ENCODE data around the gene ACY1. TPM values are rescaled to one million over a fixed set of nuclear protein-coding genes. Genes with fewer than 3 reads are reported as not detected.
A peak's percentile ranks its signal among the peaks of the same experiment; 100 is the strongest.

Gene ACY1
- total RNA-seq, 1 donor from 2014 or later = 13.2 TPM

GRCh38 chr3:52001443-52001974 is 18.2 kb downstream of the ACY1 start:
- Mint-ChIP-seq H3K27me3 (ENCODE audit: unreplicated experiment) (peaks cover 9% of the 10 kb centered on the region), H3K27ac (ENCODE audit: unreplicated experiment) (no peak overlapping the region), H3K36me3 (ENCODE audit: unreplicated experiment) (no peaks in the 10 kb centered on the region), H3K4me1 (ENCODE audit: low read depth, unreplicated experiment) (peaks cover 6% of the 10 kb centered on the region), H3K9me3 (ENCODE audit: unreplicated experiment) (peaks cover 6% of the 10 kb centered on the region), H3K4me3 (ENCODE audit: unreplicated experiment) (no peak overlapping the region)
- TF ChIP-seq, protein P1, sequence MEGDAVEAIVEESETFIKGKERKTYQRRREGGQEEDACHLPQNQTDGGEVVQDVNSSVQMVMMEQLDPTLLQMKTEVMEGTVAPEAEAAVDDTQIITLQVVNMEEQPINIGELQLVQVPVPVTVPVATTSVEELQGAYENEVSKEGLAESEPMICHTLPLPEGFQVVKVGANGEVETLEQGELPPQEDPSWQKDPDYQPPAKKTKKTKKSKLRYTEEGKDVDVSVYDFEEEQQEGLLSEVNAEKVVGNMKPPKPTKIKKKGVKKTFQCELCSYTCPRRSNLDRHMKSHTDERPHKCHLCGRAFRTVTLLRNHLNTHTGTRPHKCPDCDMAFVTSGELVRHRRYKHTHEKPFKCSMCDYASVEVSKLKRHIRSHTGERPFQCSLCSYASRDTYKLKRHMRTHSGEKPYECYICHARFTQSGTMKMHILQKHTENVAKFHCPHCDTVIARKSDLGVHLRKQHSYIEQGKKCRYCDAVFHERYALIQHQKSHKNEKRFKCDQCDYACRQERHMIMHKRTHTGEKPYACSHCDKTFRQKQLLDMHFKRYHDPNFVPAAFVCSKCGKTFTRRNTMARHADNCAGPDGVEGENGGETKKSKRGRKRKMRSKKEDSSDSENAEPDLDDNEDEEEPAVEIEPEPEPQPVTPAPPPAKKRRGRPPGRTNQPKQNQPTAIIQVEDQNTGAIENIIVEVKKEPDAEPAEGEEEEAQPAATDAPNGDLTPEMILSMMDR (IDR thresholded peaks at IDR 0.05; ENCODE audit: partially characterized antibody, unreplicated experiment) = peak; percentile 92
- DNase-seq = peak; percentile 86

DNA sequence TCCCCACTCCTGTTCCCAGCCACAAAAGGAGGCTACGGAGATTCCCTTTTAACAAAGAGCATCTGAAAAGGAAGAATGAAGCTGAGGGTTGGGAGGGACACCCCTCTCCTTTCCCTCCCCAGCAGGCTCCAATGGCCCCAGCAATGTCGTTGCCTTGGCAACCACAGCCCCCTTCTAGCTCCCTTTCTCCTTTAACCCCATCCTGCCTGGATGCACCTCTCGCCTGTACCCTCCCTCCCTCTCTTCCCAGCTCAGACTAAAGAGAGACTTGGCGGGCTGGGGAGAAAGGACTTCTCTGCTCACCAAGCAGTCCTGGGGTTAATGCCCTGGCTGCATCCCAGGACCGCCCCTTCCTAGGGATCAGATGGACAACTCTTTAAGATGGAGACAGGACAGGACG is 19.4 kb downstream of the ACY1 start:
- H3K9me3 Mint-ChIP-seq (ENCODE audit: unreplicated experiment) = peaks cover 5% of the 10 kb centered on the region
- no peak for DNase-seq
- peaks cover 10% of the 10 kb centered on the region for H3K4me1 Mint-ChIP-seq (ENCODE audit: low read depth, unreplicated experiment)
- no peak overlapping the region for H3K27ac Mint-ChIP-seq (ENCODE audit: unreplicated experiment)
- TF ChIP-seq, protein P1 (IDR thresholded peaks at IDR 0.05; ENCODE audit: partially characterized antibody, unreplicated experiment) = no peak
- H3K36me3 Mint-ChIP-seq (ENCODE audit: unreplicated experiment) = no peaks in the 10 kb centered on the region
- H3K27me3 Mint-ChIP-seq (ENCODE audit: unreplicated experiment) = peaks cover 3% of the 10 kb centered on the region
- H3K4me3 Mint-ChIP-seq (ENCODE audit: unreplicated experiment) = no peak overlapping the region

DNA sequence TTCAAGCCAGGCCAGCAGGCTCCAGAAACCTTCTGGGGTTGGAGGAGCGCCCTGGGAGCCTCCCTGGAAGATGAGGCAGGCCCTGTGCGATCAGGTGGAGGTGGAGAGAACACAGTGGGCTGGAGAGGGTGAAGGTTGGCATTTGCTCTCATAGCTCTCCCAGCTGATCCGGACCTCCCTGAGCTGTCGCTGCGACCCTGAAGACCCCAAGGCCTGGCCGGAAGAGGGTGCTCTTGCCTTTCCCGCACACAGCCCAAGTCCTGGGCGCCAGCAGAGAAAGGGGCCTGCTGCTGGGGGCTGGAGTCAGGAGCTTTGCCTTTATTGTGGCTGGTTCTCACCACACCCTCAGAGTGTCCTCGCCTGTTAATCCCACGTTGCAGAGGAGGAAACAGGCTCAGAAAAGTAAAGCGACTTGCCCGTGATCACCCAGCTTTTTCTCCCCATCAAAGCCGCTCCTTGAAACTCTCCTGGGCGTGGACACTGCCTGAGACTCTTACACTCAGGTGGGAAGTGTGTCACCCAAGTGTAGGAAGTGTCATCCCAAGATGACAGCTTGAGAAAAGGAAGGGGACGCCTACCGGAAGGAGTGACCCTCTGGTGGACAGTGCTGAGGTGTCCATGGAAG is 20.9 kb downstream of the ACY1 start:
- TF ChIP-seq, protein P1 (IDR thresholded peaks at IDR 0.05; ENCODE audit: partially characterized antibody, unreplicated experiment) = peak; percentile 27
- Mint-ChIP-seq H3K36me3 (ENCODE audit: unreplicated experiment) (no peaks in the 10 kb centered on the region), H3K4me3 (ENCODE audit: unreplicated experiment) (no peak overlapping the region), H3K4me1 (ENCODE audit: low read depth, unreplicated experiment) (peaks cover 10% of the 10 kb centered on the region), H3K27ac (ENCODE audit: unreplicated experiment) (no peak overlapping the region), H3K27me3 (ENCODE audit: unreplicated experiment) (peaks cover 3% of the 10 kb centered on the region), H3K9me3 (ENCODE audit: unreplicated experiment) (peaks cover 5% of the 10 kb centered on the region)
- DNase-seq = peak; percentile 81

GRCh38 chr3:52004906-52005395 is 21.6 kb downstream of the ACY1 start:
- Mint-ChIP-seq H3K27me3 (ENCODE audit: unreplicated experiment) (peaks cover 3% of the 10 kb centered on the region), H3K4me1 (ENCODE audit: low read depth, unreplicated experiment) (peaks cover 10% of the 10 kb centered on the region), H3K36me3 (ENCODE audit: unreplicated experiment) (no peaks in the 10 kb centered on the region), H3K9me3 (ENCODE audit: unreplicated experiment) (peaks cover 5% of the 10 kb centered on the region), H3K27ac (ENCODE audit: unreplicated experiment) (no peak overlapping the region), H3K4me3 (ENCODE audit: unreplicated experiment) (no peak overlapping the region)
- no peak for DNase-seq
- TF ChIP-seq, protein P1 (IDR thresholded peaks at IDR 0.05; ENCODE audit: partially characterized antibody, unreplicated experiment) = no peak

DNA sequence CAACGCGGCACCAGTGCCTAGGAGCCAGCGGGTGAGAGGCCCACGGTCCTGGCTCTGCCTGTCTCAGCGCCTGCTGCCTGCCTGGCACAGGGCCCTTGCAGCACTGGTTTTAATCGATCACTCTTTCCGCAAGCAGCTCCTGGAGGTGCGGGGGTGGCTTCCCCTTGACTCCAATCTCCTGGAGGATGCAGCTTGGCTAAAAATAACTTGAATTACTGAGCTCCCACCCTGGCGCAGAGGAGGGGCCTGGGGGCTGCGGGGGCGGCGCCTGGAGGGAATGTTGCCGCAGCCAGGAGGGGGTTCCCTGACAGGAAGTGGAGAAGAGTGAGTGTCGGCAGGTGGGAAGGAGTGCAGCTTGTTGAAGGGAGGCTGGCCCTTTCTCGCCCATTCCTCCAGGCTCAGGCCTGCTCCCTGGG is 22.2 kb downstream of the ACY1 start:
- Mint-ChIP-seq H3K4me1 (ENCODE audit: low read depth, unreplicated experiment) (peaks cover 10% of the 10 kb centered on the region), H3K9me3 (ENCODE audit: unreplicated experiment) (peaks cover 1% of the 10 kb centered on the region), H3K36me3 (ENCODE audit: unreplicated experiment) (no peaks in the 10 kb centered on the region), H3K27me3 (ENCODE audit: unreplicated experiment) (peaks cover 6% of the 10 kb centered on the region), H3K27ac (ENCODE audit: unreplicated experiment) (no peak overlapping the region), H3K4me3 (ENCODE audit: unreplicated experiment) (no peak overlapping the region)
- no peak for DNase-seq
- TF ChIP-seq, protein P1 (IDR thresholded peaks at IDR 0.05; ENCODE audit: partially characterized antibody, unreplicated experiment) = no peak

All from glutamatergic neuron (in vitro differentiated cells).